Esophagus squamous epithelium (tissue), 4 donors: ENCODE data around the gene MEMO1.
"Not testable (repeated sequence)": the region's sequence is repeated elsewhere in the genome, so short reads cannot be mapped to it uniquely, and the experiment has no call there.

Source experiments
- CTCF ChIP-seq, 6 experiments: fragments of 450-650 bp in 4 of 6; fragments of 200-600 bp in 2 of 6; sonication (generic) in 2 of 6; IDR thresholded peaks; one replicate each; pipeline ENCODE4 v1.5.1; 2016 to 2019; ENCODE audit warnings: antibody characterized with exemption in 6 of 6, mild to moderate bottlenecking in 4 of 6, moderate library complexity in 4 of 6
- POLR2A ChIP-seq, 4 donors: fragments of 450-650 bp; IDR thresholded peaks; one replicate each; pipeline ENCODE4 v1.6.1; 2017; ENCODE audit warnings: antibody characterized with exemption in 4 of 4, mild to moderate bottlenecking in 4 of 4, moderate library complexity in 3 of 4

DNA sequence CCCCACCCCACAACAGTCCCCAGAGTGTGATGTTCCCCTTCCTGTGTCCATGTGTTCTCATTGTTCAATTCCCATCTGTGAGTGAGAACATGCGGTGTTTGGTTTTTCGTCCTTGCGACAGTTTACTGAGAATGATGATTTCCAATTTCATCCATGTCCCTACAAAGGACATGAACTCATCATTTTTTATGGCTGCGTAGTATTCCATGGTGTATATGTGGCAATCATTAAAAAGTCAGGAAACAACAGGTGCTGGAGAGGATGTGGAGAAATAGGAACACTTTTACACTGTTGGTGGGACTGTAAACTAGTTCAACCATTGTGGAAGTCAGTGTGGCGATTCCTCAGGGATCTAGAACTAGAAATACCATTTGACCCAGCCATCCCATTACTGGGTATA lies 168.7 kb downstream of the MEMO1 start:
- not testable (repeated sequence) for TF ChIP-seq CTCF, POLR2A (IDR thresholded peaks at IDR 0.05)
